ENCODE results near the gene ABHD6. TPM values are rescaled to one million over a fixed set of nuclear protein-coding genes. Genes with fewer than 3 reads are reported as not detected.
"Not testable (repeated sequence)": the region's sequence is repeated elsewhere in the genome, so short reads cannot be mapped to it uniquely, and the experiment has no call there.

The ABHD6 gene
- total RNA-seq, 1 donor from 2014 or later = 23.4 TPM

- no peak for DNase-seq (ENCODE audit: low spot score)
Observed at GRCh38 chr3:58323529-58324390, 86.2 kb downstream of the ABHD6 start.

- DNase-seq (ENCODE audit: low spot score) = no peak
Observed at GRCh38 chr3:58324391-58325390, 87.1 kb downstream of the ABHD6 start.

GRCh38 chr3:58325525-58325992 is 88.0 kb downstream of the ABHD6 start:
- no peak for DNase-seq (ENCODE audit: low spot score)

GRCh38 chr3:58326267-58326900 is 88.8 kb downstream of the ABHD6 start:
- no peak for DNase-seq (ENCODE audit: low spot score)

GRCh38 chr3:58329150-58329921 is 91.7 kb downstream of the ABHD6 start:
- DNase-seq (ENCODE audit: low spot score) = no peak

- DNase-seq (ENCODE audit: low spot score) = no peak
Observed at GRCh38 chr3:58329922-58330413, 92.4 kb downstream of the ABHD6 start.

GRCh38 chr3:58331593-58332152 is 94.1 kb downstream of the ABHD6 start:
- DNase-seq (ENCODE audit: low spot score) = no peak

- DNase-seq (ENCODE audit: low spot score) = peak; percentile 82
Observed at GRCh38 chr3:58332575-58333188, 95.1 kb downstream of the ABHD6 start, which contains the start of gene PXK. Gene PXK (plus strand): TSS chr3:58332892. CDS start chr3:58332989, 97 bp downstream.

- no peak for DNase-seq (ENCODE audit: low spot score)
Observed at GRCh38 chr3:58333206-58334012, 95.8 kb downstream of the ABHD6 start.

GRCh38 chr3:58334013-58334321 is 96.4 kb downstream of the ABHD6 start:
- no peak for DNase-seq (ENCODE audit: low spot score)

GRCh38 chr3:58334506-58334884 is 96.9 kb downstream of the ABHD6 start:
- DNase-seq (ENCODE audit: low spot score) = no peak

- DNase-seq (ENCODE audit: low spot score) = no peak
Observed at GRCh38 chr3:58335652-58335947, 98.0 kb downstream of the ABHD6 start.

- no peak for DNase-seq (ENCODE audit: low spot score)
Observed at GRCh38 chr3:58336135-58336882, 98.7 kb downstream of the ABHD6 start.

- DNase-seq (ENCODE audit: low spot score) = no peak
Observed at GRCh38 chr3:58337190-58337589, 99.6 kb downstream of the ABHD6 start.

- not testable (repeated sequence) for DNase-seq (ENCODE audit: low spot score)
Observed at GRCh38 chr3:58339146-58339545, 101.6 kb downstream of the ABHD6 start.

- no peak for DNase-seq (ENCODE audit: low spot score)
Observed at GRCh38 chr3:58340594-58341244, 103.1 kb downstream of the ABHD6 start.

- DNase-seq (ENCODE audit: low spot score) = no peak
Observed at GRCh38 chr3:58341376-58341775, 103.8 kb downstream of the ABHD6 start.

- DNase-seq (ENCODE audit: low spot score) = peak; percentile 46
Observed at GRCh38 chr3:58342676-58343075, 105.1 kb downstream of the ABHD6 start.
